ENCODE results near the gene TOR1AIP2.

GRCh38 chr1:179793281-179793680 is 84.3 kb downstream of the TOR1AIP2 start:
- TF ChIP-seq CTCF (conservative IDR thresholded peaks at IDR 0.05; ENCODE audit: low read length), result no peak
- TF ChIP-seq EZH2phosphoT487 (IDR thresholded peaks at IDR 0.05; ENCODE audit: borderline replicate concordance, low read depth, low read length), result no peak
